ENCODE data around the gene PRR16.

PRR16 gene

GRCh38 chr5:120630550-120630949, 166.4 kb downstream of the PRR16 start:
- Histone ChIP-seq H3K27me3 (ENCODE audit: insufficient read depth, poor library complexity, severe bottlenecking) (no peaks in the 10 kb centered on the region), H3K27ac (replicated peaks) (no peak overlapping the region), H3K4me3 (replicated peaks; ENCODE audit: insufficient read depth, low read length) (no peak overlapping the region)
- TF ChIP-seq SPI1 (IDR thresholded peaks at IDR 0.05; ENCODE audit: borderline replicate concordance, low read depth) (peak; percentile 64; the same call in 1 of the 2 replicates), POLR2AphosphoS5 (IDR thresholded peaks at IDR 0.05; ENCODE audit: low read depth) (no peak), CTCF (IDR thresholded peaks at IDR 0.05; ENCODE audit: insufficient read depth, low read length) (no peak), GABPA (IDR thresholded peaks at IDR 0.05; ENCODE audit: low read depth) (no peak), REST (IDR thresholded peaks at IDR 0.05; ENCODE audit: insufficient replicate concordance, low read depth) (no peak)
- peak in 1 of 2 experiments; percentile 3 for DNase-seq (ENCODE audit: low read depth in 1 of 2, low spot score in 1 of 2)

GRCh38 chr5:120631611-120632010, 167.5 kb downstream of the PRR16 start:
- Histone ChIP-seq H3K27me3 (ENCODE audit: insufficient read depth, poor library complexity, severe bottlenecking) (no peaks in the 10 kb centered on the region), H3K4me3 (replicated peaks; ENCODE audit: insufficient read depth, low read length) (no peak overlapping the region), H3K27ac (replicated peaks) (no peak overlapping the region)
- DNase-seq (ENCODE audit: low read depth in 1 of 2, low spot score in 1 of 2), result no peak
- TF ChIP-seq REST (IDR thresholded peaks at IDR 0.05; ENCODE audit: insufficient replicate concordance, low read depth), result no peak
- no peak for TF ChIP-seq SPI1 (IDR thresholded peaks at IDR 0.05; ENCODE audit: borderline replicate concordance, low read depth)
- TF ChIP-seq CTCF (IDR thresholded peaks at IDR 0.05; ENCODE audit: insufficient read depth, low read length), result no peak
- no peak for TF ChIP-seq GABPA (IDR thresholded peaks at IDR 0.05; ENCODE audit: low read depth)
- no peak for TF ChIP-seq POLR2AphosphoS5 (IDR thresholded peaks at IDR 0.05; ENCODE audit: low read depth)

GRCh38 chr5:120632430-120632829, 168.3 kb downstream of the PRR16 start:
- no peak overlapping the region for H3K27ac ChIP-seq (replicated peaks)
- TF ChIP-seq CTCF (IDR thresholded peaks at IDR 0.05; ENCODE audit: insufficient read depth, low read length) (no peak), GABPA (IDR thresholded peaks at IDR 0.05; ENCODE audit: low read depth) (no peak), SPI1 (IDR thresholded peaks at IDR 0.05; ENCODE audit: borderline replicate concordance, low read depth) (no peak), REST (IDR thresholded peaks at IDR 0.05; ENCODE audit: insufficient replicate concordance, low read depth) (no peak), POLR2AphosphoS5 (IDR thresholded peaks at IDR 0.05; ENCODE audit: low read depth) (no peak)
- H3K4me3 ChIP-seq (replicated peaks; ENCODE audit: insufficient read depth, low read length), result no peak overlapping the region
- DNase-seq (ENCODE audit: low read depth in 1 of 2, low spot score in 1 of 2), result no peak
- H3K27me3 ChIP-seq (ENCODE audit: insufficient read depth, poor library complexity, severe bottlenecking), result no peaks in the 10 kb centered on the region
